ENCODE data around the gene KCTD17.

DNA sequence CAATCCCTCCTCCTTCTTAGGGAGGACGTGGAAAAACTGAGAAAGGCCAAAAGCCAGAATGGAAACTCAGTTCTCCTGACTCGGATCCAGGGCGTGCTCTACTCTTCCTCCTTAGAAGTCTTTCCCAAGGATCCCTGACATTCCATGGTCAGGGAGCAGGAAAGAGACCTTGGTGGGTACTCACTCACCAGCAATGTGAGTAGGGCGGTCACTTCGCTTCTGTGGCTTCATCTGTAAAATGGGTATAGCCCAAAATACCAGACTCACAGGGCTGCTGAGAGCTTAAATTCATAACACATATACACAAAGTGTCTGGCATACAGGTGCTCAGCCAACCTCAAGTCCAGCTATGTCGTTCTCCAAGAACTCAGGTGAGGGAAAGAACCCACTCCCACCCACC is 629 bp upstream of the KCTD17 start:
- TF ChIP-seq, protein P1, sequence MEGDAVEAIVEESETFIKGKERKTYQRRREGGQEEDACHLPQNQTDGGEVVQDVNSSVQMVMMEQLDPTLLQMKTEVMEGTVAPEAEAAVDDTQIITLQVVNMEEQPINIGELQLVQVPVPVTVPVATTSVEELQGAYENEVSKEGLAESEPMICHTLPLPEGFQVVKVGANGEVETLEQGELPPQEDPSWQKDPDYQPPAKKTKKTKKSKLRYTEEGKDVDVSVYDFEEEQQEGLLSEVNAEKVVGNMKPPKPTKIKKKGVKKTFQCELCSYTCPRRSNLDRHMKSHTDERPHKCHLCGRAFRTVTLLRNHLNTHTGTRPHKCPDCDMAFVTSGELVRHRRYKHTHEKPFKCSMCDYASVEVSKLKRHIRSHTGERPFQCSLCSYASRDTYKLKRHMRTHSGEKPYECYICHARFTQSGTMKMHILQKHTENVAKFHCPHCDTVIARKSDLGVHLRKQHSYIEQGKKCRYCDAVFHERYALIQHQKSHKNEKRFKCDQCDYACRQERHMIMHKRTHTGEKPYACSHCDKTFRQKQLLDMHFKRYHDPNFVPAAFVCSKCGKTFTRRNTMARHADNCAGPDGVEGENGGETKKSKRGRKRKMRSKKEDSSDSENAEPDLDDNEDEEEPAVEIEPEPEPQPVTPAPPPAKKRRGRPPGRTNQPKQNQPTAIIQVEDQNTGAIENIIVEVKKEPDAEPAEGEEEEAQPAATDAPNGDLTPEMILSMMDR (IDR thresholded peaks at IDR 0.05; ENCODE audit: insufficient read depth, low read depth, low read length) = no peak
- TF ChIP-seq EZH2 (IDR thresholded peaks at IDR 0.05; ENCODE audit: insufficient read depth, low read length) = no peak

All from astrocyte (in vitro differentiated cells and primary cell).